Smooth muscle cell (in vitro differentiated cells): ENCODE data around the gene PHTF2. TPM values are rescaled to one million over a fixed set of nuclear protein-coding genes. Genes with fewer than 3 reads are reported as not detected.

Experiments used
- DNase-seq: peaks from one replicate; lab custom pipeline; 2025; ENCODE audit not compliant: unreplicated experiment; lab: John Stamatoyannopoulos, UW
- H2AFZ ChIP-seq: fragments of 200-600 bp; sonication (generic); 2 replicates; pipeline ENCODE4 v1.6.0; 2016; ENCODE audit warnings: antibody characterized with exemption, low read depth, mild to moderate bottlenecking
- H3F3A ChIP-seq: fragments of 200-600 bp; sonication (generic); 2 replicates; pipeline ENCODE4 v1.6.0; 2017; ENCODE audit warnings: antibody characterized with exemption, low read depth
- H3K27ac ChIP-seq: fragments of 200-600 bp; sonication (generic); 2 replicates; pipeline ENCODE4 v1.5.1; 2016; ENCODE audit warnings: low read depth, mild to moderate bottlenecking
- H3K27me3 ChIP-seq: fragments of 200-600 bp; sonication (generic); 2 replicates; pipeline ENCODE4 v1.6.1; 2016; ENCODE audit warnings: low read depth, mild to moderate bottlenecking
- H3K36me3 ChIP-seq: fragments of 200-600 bp; sonication (generic); 2 replicates; pipeline ENCODE4 v1.5.1; 2016; ENCODE audit warnings: low read depth
- H3K4me1 ChIP-seq: fragments of 200-600 bp; sonication (generic); 2 replicates; pipeline ENCODE4 v1.5.1; 2016; ENCODE audit warnings: low read depth
- H3K4me2 ChIP-seq: fragments of 200-600 bp; sonication (generic); 2 replicates; pipeline ENCODE4 v1.6.0; 2016; ENCODE audit warnings: mild to moderate bottlenecking
- H3K4me3 ChIP-seq: fragments of 200-600 bp; sonication (generic); 2 replicates; pipeline ENCODE4 v1.5.1; 2016; ENCODE audit warnings: mild to moderate bottlenecking
- H3K79me2 ChIP-seq: fragments of 200-600 bp; sonication (generic); 2 replicates; pipeline ENCODE4 v1.6.0; 2016; ENCODE audit warnings: low read depth, mild to moderate bottlenecking
- H3K9ac ChIP-seq: fragments of 200-600 bp; sonication (generic); 2 replicates; pipeline ENCODE4 v1.6.0; 2016; ENCODE audit warnings: low read depth
- H3K9me3 ChIP-seq: fragments of 200-600 bp; sonication (generic); replicated peaks from 2 replicates; pipeline ENCODE4 v1.5.1; 2016; ENCODE audit warnings: low read depth
- H4K20me1 ChIP-seq: fragments of 200-600 bp; sonication (generic); 2 replicates; pipeline ENCODE4 v1.6.0; 2016; ENCODE audit warnings: low read depth
- WGBS: methylation state at CpG from one replicate; pipeline ENCODE4 v1.1.7; 2016; ENCODE audit warnings: low lambda C conversion rate; 5-methylcytosine and 5-hydroxymethylcytosine counted together
- polyA plus RNA-seq: library from polyadenylated mRNA; unstranded; fragments of >200 nt; fragmentation: Nextera tagmentation; extraction: Ambion mirVana; gene quantifications from 2 replicates; pipeline ENCODE4 v1.2.1, GENCODE V29; 2016
- total RNA-seq: library from RNA; depleted of rRNA; stranded (reverse); fragments of >200 nt; gene quantifications from 2 replicates; pipeline ENCODE4 v1.2.3, GENCODE V29; 2014
- TF ChIP-seq, protein P1 (sequence below): fragments of 200-600 bp; sonication (generic); IDR thresholded peaks from 2 replicates; pipeline ENCODE4 v1.5.1; 2017; ENCODE audit warnings: borderline replicate concordance, mild to moderate bottlenecking, antibody characterized with exemption; ENCODE audit not compliant: insufficient read depth, poor library complexity, severe bottlenecking

The PHTF2 gene
- total and polyA plus RNA-seq, 2 experiments from 2014 or later = 66.6 to 100 TPM

DNA sequence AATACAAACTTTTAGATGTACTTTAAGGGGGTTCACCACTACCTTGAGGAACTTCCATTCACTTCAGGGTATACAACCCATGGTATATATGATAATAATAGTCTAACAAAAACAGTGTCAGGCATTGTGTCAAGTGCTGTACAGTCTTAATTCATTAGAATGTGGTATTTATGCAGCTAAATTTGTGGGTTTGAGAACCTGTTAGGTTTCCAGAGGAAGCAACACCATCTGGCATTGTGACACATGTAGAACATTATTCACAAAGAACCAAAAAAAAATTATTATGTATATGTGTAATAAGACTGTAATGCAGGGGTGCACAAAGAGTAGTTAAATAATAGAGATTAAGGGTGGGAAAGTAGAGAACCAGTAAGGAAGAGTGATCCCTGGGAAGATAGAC is 26.7 kb upstream of the PHTF2 start:
- no peaks in the 10 kb centered on the region for H3K4me1 ChIP-seq
- no peak overlapping the region for H3K4me2 ChIP-seq
- no peak overlapping the region for H3K9ac ChIP-seq
- no peaks in the 10 kb centered on the region for H3K79me2 ChIP-seq
- no peak overlapping the region for H3K27ac ChIP-seq
- no peaks in the 10 kb centered on the region for H3K9me3 ChIP-seq
- no peak overlapping the region for H3K4me3 ChIP-seq
- no peaks in the 10 kb centered on the region for H4K20me1 ChIP-seq
- peaks cover 12% of the 10 kb centered on the region for H3K36me3 ChIP-seq
- no peak overlapping the region for H2AFZ ChIP-seq
- no peaks in the 10 kb centered on the region for H3F3A ChIP-seq
- no peak for DNase-seq
- no peaks in the 10 kb centered on the region for H3K27me3 ChIP-seq
- TF ChIP-seq, protein P1, sequence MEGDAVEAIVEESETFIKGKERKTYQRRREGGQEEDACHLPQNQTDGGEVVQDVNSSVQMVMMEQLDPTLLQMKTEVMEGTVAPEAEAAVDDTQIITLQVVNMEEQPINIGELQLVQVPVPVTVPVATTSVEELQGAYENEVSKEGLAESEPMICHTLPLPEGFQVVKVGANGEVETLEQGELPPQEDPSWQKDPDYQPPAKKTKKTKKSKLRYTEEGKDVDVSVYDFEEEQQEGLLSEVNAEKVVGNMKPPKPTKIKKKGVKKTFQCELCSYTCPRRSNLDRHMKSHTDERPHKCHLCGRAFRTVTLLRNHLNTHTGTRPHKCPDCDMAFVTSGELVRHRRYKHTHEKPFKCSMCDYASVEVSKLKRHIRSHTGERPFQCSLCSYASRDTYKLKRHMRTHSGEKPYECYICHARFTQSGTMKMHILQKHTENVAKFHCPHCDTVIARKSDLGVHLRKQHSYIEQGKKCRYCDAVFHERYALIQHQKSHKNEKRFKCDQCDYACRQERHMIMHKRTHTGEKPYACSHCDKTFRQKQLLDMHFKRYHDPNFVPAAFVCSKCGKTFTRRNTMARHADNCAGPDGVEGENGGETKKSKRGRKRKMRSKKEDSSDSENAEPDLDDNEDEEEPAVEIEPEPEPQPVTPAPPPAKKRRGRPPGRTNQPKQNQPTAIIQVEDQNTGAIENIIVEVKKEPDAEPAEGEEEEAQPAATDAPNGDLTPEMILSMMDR = no peak

DNA sequence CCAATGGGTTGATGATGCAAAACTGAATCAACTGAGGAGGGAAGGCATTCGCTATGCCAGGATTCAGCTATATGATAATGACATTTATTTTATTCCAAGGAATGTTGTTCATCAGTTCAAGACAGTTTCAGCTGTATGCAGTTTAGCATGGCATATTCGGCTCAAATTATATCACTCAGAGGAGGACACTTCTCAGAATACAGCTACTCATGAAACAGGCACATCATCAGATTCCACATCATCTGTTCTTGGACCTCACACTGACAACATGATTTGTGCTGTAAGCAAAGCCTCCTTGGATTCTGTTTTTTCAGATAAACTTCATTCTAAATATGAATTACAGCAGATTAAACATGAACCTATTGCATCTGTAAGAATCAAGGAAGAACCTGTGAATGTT is 20.0 kb upstream of the PHTF2 start:
- H3K79me2 ChIP-seq = no peaks in the 10 kb centered on the region
- WGBS = 100% methylated on average over 2 of the region's 2 CpGs
- peaks cover 12% of the 10 kb centered on the region for H3K36me3 ChIP-seq
- H3K4me3 ChIP-seq = no peak overlapping the region
- H2AFZ ChIP-seq = no peak overlapping the region
- H3K9me3 ChIP-seq = no peaks in the 10 kb centered on the region
- H3F3A ChIP-seq = no peaks in the 10 kb centered on the region
- H3K4me2 ChIP-seq = no peak overlapping the region
- H4K20me1 ChIP-seq = no peaks in the 10 kb centered on the region
- H3K9ac ChIP-seq = no peak overlapping the region
- TF ChIP-seq, protein P1 = no peak
- no peak overlapping the region for H3K27ac ChIP-seq
- no peaks in the 10 kb centered on the region for H3K4me1 ChIP-seq
- no peaks in the 10 kb centered on the region for H3K27me3 ChIP-seq
- no peak for DNase-seq

DNA sequence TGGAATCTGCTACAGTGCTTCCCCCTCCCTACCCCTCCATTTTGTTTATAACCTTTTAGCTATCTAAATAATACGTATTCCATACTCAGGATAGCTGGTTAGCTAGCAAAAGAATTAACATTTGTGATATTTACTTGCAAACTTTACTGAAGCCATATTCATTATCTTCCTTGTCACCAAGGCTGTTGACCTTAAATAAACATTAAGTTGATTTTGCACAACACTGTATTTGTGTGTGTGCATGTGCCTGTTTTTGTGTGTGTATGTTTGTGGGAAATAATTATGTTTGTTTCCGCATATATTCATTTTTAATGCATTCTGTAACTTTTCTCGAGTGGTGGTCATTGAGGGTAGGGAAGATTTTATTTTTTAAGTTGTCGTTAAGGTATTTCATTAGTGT is 16.2 kb upstream of the PHTF2 start:
- no peak overlapping the region for H3K4me2 ChIP-seq
- H4K20me1 ChIP-seq = no peaks in the 10 kb centered on the region
- H3K4me3 ChIP-seq = no peak overlapping the region
- H3K27me3 ChIP-seq = no peaks in the 10 kb centered on the region
- no peaks in the 10 kb centered on the region for H3K9me3 ChIP-seq
- TF ChIP-seq, protein P1 = no peak
- H3K27ac ChIP-seq = no peak overlapping the region
- DNase-seq = no peak
- H3F3A ChIP-seq = no peaks in the 10 kb centered on the region
- no peaks in the 10 kb centered on the region for H3K79me2 ChIP-seq
- H3K9ac ChIP-seq = no peak overlapping the region
- no peaks in the 10 kb centered on the region for H3K4me1 ChIP-seq
- no peak overlapping the region for H2AFZ ChIP-seq
- 98% methylated on average over 4 of the region's 4 CpGs for WGBS
- no peaks in the 10 kb centered on the region for H3K36me3 ChIP-seq

DNA sequence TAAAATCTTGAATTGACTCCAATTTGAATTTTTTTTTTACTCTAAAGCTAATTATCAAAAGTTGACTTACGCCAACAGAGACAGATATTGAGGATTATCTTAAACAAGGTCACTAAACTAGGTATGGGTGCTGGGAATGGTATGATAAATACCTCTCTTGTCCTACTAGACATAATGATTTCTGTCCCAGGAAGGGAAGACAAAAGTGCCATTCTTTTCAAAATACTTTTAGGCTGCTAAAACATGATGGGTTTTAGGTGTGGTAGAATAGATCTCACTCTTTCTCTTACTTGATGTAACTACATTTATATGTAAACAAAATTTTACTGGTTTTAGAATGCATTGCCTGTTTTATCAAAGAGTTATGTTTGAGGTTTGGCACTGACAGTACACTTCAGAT is 15.5 kb upstream of the PHTF2 start:
- H3K36me3 ChIP-seq = no peaks in the 10 kb centered on the region
- H4K20me1 ChIP-seq = no peaks in the 10 kb centered on the region
- no peaks in the 10 kb centered on the region for H3K27me3 ChIP-seq
- 87% methylated on average over 1 of the region's 1 CpG for WGBS
- H3K9ac ChIP-seq = no peak overlapping the region
- H3K4me3 ChIP-seq = no peak overlapping the region
- H3K79me2 ChIP-seq = no peaks in the 10 kb centered on the region
- no peak overlapping the region for H3K4me2 ChIP-seq
- no peak overlapping the region for H2AFZ ChIP-seq
- no peak overlapping the region for H3K27ac ChIP-seq
- no peak for DNase-seq
- no peaks in the 10 kb centered on the region for H3K9me3 ChIP-seq
- TF ChIP-seq, protein P1 = no peak
- H3F3A ChIP-seq = no peaks in the 10 kb centered on the region
- no peaks in the 10 kb centered on the region for H3K4me1 ChIP-seq
